Prostate gland (tissue), 2 donors: ENCODE data around the gene TAL2.

ENCODE experiments used
- CTCF ChIP-seq, 4 experiments: fragments of 200-600 bp in 2 of 4; fragments of 450-650 bp in 2 of 4; sonication (generic) in 2 of 4; IDR thresholded peaks; 1 replicate in 3 of 4; 2 replicates in 1 of 4; pipeline ENCODE4 v1.5.1; 2016 to 2019; ENCODE audit warnings: antibody characterized with exemption in 4 of 4, mild to moderate bottlenecking in 2 of 4, moderate library complexity in 2 of 4
- POLR2A ChIP-seq: fragments of 450-650 bp; IDR thresholded peaks from one replicate; pipeline ENCODE4 v1.6.1; 2016; ENCODE audit warnings: antibody characterized with exemption, mild to moderate bottlenecking
- POLR2AphosphoS5 ChIP-seq: sonication (generic); formaldehyde crosslinking; IDR thresholded peaks from one replicate; pipeline ENCODE4 v1.6.1; 2017; ENCODE audit warnings: antibody characterized with exemption

GRCh38 chr9:105670315-105670714 lies 8.1 kb downstream of the TAL2 start:
- TF ChIP-seq POLR2A (no peak), CTCF (IDR thresholded peaks at IDR 0.05) (no peak), POLR2AphosphoS5 (no peak)
